HG03175 (cell line): ENCODE measurements around the gene PDE4B.
A peak's percentile ranks its signal among the peaks of the same experiment; 100 is the strongest.

ENCODE experiments used
- ATAC-seq: cut with Tn5 transposase; IDR thresholded peaks from one replicate; pipeline ENCODE4 v1.9.1; 2021; ENCODE audit warnings: mild to moderate bottlenecking, moderate library complexity; ENCODE audit not compliant: unreplicated experiment

Gene PDE4B

DNA sequence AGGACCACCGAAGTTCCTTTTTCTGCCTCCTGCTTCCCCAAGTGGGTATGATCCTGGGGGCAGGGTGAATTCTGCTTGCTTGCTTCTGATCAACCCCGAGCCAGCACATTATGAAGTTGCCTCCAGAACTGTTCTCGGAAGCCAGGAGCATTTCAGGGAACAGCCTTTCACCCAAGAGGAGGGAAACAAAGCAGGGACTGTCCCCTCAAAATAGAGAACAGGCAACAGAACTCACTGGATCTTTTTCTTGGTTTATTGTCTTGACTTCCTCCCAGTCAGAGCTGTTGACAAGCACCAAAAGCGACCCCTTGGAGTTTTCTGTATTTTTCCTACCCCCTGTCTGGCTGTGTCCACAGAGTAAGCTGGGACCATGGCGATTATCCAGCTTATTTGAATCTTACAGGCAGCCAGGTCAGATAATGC lies 482.9 kb downstream of the PDE4B start:
- no peak for ATAC-seq

DNA sequence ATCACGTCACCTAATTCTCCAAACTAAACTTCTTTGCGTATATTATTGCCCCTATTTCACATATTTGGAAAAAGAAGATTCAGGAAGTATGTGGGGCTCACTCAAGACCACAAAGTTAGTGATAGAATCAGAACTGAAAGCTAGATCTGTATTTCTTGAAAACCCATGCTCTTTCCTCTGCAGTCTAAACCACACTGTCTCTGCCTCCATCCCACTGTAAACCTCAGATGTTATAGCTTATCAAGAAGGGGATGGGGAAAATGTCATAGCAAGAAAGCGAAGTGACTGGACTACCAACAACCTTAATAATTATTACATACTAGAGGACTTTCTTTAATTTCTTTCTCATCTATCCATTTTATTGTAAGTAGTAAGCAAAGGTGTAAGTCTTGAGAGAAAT lies 483.5 kb downstream of the PDE4B start:
- ATAC-seq = peak; percentile 87

DNA sequence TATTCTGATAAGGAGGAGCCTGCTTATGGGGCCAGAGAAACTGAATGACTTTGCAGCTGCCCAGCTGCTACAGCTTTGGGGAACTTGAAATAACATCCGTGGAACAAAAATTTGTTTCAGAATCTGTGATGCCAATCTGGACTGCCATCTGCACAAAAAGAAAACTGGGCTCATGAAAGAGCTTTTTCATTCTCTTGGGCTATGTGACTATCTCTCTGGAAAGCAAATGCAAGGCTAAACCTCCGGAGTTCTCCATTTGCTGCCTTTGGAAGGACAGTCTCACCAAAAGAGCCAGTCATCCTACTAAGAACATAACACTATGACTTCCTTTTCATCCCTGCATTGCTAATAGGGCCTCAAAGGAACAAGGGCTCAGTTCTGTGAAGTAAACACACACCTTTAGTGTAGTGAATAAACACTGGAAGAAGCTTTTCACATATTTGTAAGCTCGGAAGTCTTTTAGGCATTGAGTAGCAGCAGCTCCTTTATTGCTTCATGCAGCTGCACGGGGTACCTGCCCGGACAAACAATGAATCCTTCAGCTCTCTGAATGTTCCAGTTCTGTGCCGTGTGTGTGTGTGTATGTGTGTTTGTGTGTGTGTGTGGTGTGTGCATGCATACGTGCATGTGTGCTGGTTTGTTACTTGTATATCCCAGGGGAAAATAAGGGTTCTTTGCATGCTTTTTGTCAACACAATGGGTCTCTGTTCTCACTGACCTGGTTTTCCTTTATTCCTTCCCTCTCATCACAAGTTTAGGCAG lies 485.7 kb downstream of the PDE4B start:
- ATAC-seq = peak; percentile 19

DNA sequence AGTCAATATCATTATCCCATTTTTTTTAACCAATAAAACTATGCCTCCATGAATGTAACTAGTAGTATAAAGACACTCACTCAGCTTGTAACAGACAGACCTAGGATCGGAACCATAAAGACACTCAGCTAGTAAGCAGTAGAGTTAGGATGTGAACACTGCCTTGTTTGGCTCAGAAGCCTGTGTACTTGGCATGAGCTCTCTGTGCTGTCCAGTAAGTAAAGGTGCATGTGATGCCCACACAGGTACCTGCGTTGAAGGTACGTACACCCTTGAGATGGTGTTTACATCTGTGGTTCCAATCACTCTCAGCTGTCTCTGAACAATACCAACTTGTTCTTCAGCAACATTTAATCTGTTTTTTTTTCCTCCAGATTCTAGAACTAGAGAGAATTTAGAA lies 489.1 kb downstream of the PDE4B start:
- ATAC-seq = no peak

- ATAC-seq = peak; percentile 82
These were observed 489.7 kb downstream of the PDE4B start for GRCh38 chr1:66282343-66282852.

DNA sequence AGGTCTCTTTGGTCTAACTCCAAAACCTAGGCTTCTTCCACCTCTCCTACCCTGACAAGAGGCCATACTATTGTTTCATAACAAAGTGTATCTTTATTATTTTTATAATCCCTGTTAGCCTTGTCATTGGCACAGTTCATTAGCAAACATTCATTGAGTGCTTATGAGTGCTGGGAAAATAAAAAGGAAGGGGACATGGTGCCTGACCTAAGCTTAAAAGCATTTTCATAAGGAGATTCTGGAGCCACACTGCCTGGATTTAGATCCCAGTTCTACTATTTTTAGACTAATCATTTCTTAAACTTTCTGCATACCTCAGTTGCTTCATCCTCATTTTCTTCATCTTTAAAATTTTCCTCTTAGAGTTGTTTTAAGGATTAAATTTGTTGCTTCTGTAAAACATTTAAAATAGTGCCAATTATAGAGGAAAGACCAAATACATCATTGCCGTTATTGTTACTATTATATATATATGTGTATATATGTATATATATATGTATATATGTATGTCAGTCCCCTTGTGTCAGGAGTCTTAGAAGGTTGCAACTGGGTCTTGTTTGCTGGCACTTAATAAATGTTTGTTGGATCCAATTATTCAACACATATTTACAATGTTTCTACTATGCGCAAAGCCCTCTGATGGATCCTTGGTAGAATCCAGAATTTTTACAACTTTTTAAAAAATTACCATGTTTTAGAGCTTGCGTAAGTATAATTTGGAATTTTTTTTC lies 490.4 kb downstream of the PDE4B start:
- ATAC-seq = no peak

DNA sequence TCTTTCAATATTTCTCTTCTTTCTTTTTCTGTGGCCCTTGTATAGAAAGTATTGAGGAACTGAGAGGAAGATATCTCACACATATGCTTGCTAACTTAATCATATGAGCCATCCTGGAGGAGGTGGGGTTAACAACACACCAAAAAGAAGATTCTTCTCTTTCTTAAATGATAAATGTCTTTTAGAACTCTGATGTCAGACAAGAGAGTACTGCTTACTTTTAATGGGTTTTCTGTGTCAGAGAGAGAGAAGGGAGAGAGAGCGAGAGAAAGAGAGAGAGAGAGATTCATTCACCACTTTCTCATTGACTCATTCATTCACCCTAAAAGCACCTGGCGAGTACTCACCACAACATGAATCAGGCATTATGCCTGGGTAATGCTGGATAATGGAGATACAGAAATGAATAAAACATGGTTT lies 490.9 kb downstream of the PDE4B start:
- ATAC-seq = peak; percentile 63

DNA sequence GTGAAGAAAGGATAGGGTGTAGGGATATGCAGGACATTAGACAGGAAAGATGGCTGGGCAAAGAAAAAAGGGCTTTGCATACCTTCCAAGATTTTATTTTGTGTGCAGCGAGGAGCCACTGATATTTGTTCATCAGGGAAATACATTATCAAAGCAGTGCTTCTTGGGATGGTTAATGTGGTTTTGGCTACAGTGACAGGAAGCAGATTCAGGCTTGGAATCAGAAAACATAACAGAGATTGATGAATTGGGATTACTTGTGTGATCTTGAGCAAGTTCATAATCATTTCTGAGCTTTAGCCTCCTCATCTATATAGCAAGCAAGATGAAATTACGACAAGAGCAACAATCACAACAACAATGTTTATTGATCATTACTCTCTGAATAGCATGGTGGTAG lies 492.1 kb downstream of the PDE4B start:
- no peak for ATAC-seq

DNA sequence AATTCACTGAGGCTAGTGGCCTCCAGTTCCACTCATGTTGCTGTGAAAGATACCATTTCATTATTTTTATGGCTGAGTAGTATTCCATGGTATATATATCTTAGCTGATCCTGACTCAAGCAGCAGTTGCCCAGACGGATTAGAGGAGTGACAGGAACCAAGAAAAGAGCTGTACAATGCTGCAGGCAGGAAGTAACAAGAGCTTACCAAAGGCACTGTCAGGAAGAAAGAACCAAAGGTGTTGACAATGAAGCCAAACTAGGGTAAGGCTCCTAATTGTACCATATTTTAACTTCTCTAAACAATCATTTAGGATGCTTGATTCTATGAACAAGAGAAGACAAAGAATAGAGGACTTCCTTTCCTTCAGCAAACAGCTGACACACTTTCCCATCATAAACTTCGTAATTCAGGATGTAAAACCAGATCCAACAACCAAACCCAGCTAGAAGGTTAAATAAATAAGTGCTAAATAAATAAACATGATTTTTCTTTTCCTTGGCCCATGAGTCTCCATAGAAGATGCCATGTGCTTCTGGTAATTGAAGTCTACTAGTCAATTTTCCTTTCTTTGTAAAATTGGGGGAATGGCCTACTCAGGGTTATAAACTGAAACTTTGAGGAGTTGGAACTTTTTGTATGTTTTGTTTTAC lies 493.0 kb downstream of the PDE4B start:
- ATAC-seq = no peak

GRCh38 chr1:66286307-66286706 lies 493.6 kb downstream of the PDE4B start:
- no peak for ATAC-seq

DNA sequence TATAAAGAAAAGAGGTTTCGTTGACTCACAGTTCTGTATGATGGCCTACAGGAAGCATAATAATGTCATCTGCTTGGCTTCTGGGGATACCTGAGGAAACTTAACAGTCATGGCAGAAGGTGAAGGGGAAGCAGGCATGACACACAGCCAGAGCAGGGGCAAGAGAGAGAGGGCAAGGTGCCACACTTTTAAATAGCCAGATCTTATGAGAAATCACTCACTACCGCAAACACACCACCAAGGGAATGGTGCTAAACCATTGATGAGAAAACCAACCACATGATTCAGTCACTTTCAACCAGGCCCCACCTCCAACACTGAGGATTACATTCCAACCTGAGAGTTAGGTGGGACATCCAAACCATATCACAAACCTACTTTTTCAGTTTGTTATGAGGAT lies 495.4 kb downstream of the PDE4B start:
- ATAC-seq = no peak

- ATAC-seq = no peak
These were observed 498.3 kb downstream of the PDE4B start for GRCh38 chr1:66290761-66291530.

GRCh38 chr1:66291531-66291864 lies 498.8 kb downstream of the PDE4B start:
- ATAC-seq = no peak

GRCh38 chr1:66292305-66292704 lies 499.6 kb downstream of the PDE4B start:
- ATAC-seq = no peak

DNA sequence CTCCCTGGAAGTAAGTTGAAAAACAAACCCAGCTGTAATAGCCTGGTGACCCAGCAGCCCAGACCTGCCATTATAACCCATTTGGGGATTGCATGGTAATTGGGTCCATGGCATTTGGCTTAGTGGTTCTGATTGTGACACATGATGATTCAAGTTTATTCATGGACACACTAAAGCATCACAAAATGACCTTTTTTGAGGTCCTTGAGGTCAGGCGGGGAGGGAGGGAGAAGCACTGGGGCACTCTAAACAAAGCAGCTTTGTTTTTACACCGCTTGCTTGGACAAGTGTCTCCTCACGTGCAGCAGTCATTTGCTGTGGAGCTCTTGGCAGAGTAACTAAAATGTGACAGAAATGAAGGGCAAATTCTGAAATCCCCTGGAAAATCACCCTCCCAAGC lies 500.2 kb downstream of the PDE4B start:
- no peak for ATAC-seq

- ATAC-seq = no peak
These were observed 502.1 kb downstream of the PDE4B start for GRCh38 chr1:66294707-66295370.

DNA sequence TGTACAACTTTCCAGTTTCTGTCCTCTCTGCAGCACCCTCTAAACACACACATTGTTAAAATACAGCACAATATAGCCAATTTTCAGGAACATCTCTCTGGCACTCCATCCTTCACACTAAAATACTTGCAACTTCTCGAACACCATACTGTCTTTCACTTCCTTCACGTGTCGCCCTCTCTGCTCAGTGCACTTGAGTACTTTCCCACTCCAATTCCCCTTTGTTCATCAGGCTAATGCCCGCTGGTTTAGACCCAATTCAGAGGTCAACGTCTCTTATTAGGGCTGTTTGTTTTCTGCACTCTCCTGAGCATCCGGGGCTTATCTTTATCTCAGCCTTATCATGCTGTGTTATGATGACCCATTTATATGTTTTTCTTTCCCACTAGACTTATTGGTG lies 503.1 kb downstream of the PDE4B start:
- ATAC-seq = no peak

GRCh38 chr1:66296370-66296769 lies 503.7 kb downstream of the PDE4B start:
- no peak for ATAC-seq

DNA sequence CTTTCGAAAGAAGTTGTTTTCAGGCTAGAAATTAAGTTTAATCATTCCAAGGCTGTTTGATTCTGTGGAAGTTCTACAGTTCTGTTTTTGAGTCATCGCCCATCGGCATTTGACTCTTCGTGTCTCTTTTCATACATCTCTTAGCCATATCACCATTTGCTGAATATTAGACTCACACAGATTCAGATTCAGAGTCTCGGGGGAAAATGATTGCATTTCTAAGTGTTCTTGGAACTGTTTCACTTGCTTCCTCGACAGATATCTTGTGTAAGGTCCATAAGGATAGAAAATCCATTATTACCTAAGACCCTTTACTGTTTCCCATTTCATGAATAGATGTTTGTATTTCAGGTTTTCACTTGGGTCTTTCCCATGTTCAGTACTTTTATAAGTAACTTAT lies 504.3 kb downstream of the PDE4B start:
- no peak for ATAC-seq

GRCh38 chr1:66298464-66298863 lies 505.8 kb downstream of the PDE4B start:
- no peak for ATAC-seq
